GM18867 (cell line): ENCODE data around the gene SLC36A3.
"Not testable (repeated sequence)": the region's sequence is repeated elsewhere in the genome, so short reads cannot be mapped to it uniquely, and the experiment has no call there.

Experiments used
- ATAC-seq: cut with Tn5 transposase; IDR thresholded peaks from one replicate; pipeline ENCODE4 v1.9.1; 2021; ENCODE audit warnings: mild to moderate bottlenecking, moderate library complexity; ENCODE audit not compliant: unreplicated experiment

The SLC36A3 gene

GRCh38 chr5:151309266-151309665 lies 5.7 kb upstream of the SLC36A3 start:
- not testable (repeated sequence) for ATAC-seq

- ATAC-seq, result no peak
These were observed 5.3 kb downstream of the SLC36A3 start for GRCh38 chr5:151298063-151298855.

GRCh38 chr5:151296974-151297373 lies 6.6 kb downstream of the SLC36A3 start:
- ATAC-seq, result no peak

- no peak for ATAC-seq
These were observed 7.1 kb downstream of the SLC36A3 start for GRCh38 chr5:151296478-151296830.

- ATAC-seq, result no peak
These were observed 7.6 kb downstream of the SLC36A3 start for GRCh38 chr5:151295791-151296477.

GRCh38 chr5:151295138-151295537 lies 8.4 kb downstream of the SLC36A3 start:
- no peak for ATAC-seq

- ATAC-seq, result no peak
These were observed 9.9 kb downstream of the SLC36A3 start for GRCh38 chr5:151293624-151294023.

- peak; percentile 56 for ATAC-seq
These were observed 15.4 kb downstream of the SLC36A3 start for GRCh38 chr5:151288180-151288579.

- ATAC-seq, result no peak
These were observed 17.3 kb downstream of the SLC36A3 start for GRCh38 chr5:151286246-151286645.

- no peak for ATAC-seq
These were observed 17.9 kb downstream of the SLC36A3 start for GRCh38 chr5:151285683-151286082.

- ATAC-seq, result no peak
These were observed 19.1 kb downstream of the SLC36A3 start for GRCh38 chr5:151284392-151284967.

- ATAC-seq, result no peak
These were observed 20.3 kb downstream of the SLC36A3 start for GRCh38 chr5:151283120-151283825.

GRCh38 chr5:151281001-151281639 lies 22.4 kb downstream of the SLC36A3 start:
- no peak for ATAC-seq

- ATAC-seq, result no peak
These were observed 23.1 kb downstream of the SLC36A3 start for GRCh38 chr5:151280443-151280842.

GRCh38 chr5:151278845-151279244 lies 24.7 kb downstream of the SLC36A3 start:
- no peak for ATAC-seq

GRCh38 chr5:151275803-151276202 lies 27.8 kb downstream of the SLC36A3 start:
- ATAC-seq, result no peak

GRCh38 chr5:151274666-151275065 lies 28.9 kb downstream of the SLC36A3 start:
- no peak for ATAC-seq

GRCh38 chr5:151271336-151271735 lies 32.2 kb downstream of the SLC36A3 start:
- ATAC-seq, result no peak

GRCh38 chr5:151270599-151270998 lies 33.0 kb downstream of the SLC36A3 start:
- ATAC-seq, result peak; percentile 85

GRCh38 chr5:151267491-151268260 lies 35.9 kb downstream of the SLC36A3 start:
- ATAC-seq, result no peak
